Panc1 (cell line): ENCODE measurements around the gene ALDH1A3. TPM values are rescaled to one million over a fixed set of nuclear protein-coding genes. Genes with fewer than 3 reads are reported as not detected.

Experiments used
- ATAC-seq: fragments of 200-7000 bp; cut with Tn5 transposase; 2 replicates; pipeline ENCODE4 v1.9.1; 2020; ENCODE audit warnings: mild to moderate bottlenecking, moderate library complexity
- BruUV-seq: library from RNA; stranded (reverse); fragments of 400-500 nt; replicated peaks from 2 replicates; lab custom pipeline; 2021; lab: Mats Ljungman, UMichigan
- CTCF ChIA-PET: fragments of 300-600 bp; sonication (Branson Sonifier 250); formaldehyde crosslinking; loops from one replicate; lab custom pipeline; 2022; ENCODE audit warnings: antibody characterized with exemption; lab: Charles Lee
- POLR2A ChIA-PET: fragments of 300-600 bp; sonication (Branson Sonifier 250); formaldehyde crosslinking; loops from one replicate; lab custom pipeline; 2022; ENCODE audit warnings: antibody characterized with exemption; lab: Charles Lee
- DNase-seq: peaks from one replicate; pipeline ENCODE4 v3.0.0-alpha.2; 2010; ENCODE audit warnings: low read depth, low spot score
- H3K27ac ChIP-seq: 2 replicates; pipeline ENCODE4 v1.5.1; 2011; ENCODE audit warnings: mild to moderate bottlenecking, low read length, inconsistent platforms
- H3K27me3 ChIP-seq: fragments of 200-500 bp; sonication (Bioruptor generic); 2 replicates; pipeline ENCODE4 v1.6.0; 2014; ENCODE audit warnings: low read length, inconsistent platforms; ENCODE audit not compliant: control insufficient read depth, insufficient read depth
- H3K36me3 ChIP-seq: fragments of 200-500 bp; sonication (Bioruptor generic); 2 replicates; pipeline ENCODE4 v1.5.1; 2014; ENCODE audit warnings: inconsistent platforms, mild to moderate bottlenecking, low read length, moderate library complexity; ENCODE audit not compliant: control insufficient read depth, insufficient read depth
- H3K4me1 ChIP-seq: 2 replicates; pipeline ENCODE4 v1.5.1; 2011; ENCODE audit warnings: inconsistent platforms, mild to moderate bottlenecking, low read length, moderate library complexity; ENCODE audit not compliant: control insufficient read depth, insufficient read depth
- H3K4me3 ChIP-seq, 2 experiments: 2 replicates each; pipeline ENCODE4 v1.5.1; 2011 to 2012; ENCODE audit warnings: low read depth in 2 of 2, low read length in 2 of 2, mild to moderate bottlenecking in 2 of 2, inconsistent platforms in 1 of 2, moderate library complexity in 1 of 2
- H3K9me3 ChIP-seq: fragments of 200-500 bp; sonication (Bioruptor generic); 2 replicates; pipeline ENCODE4 v1.5.1; 2014; ENCODE audit warnings: low read depth, mild to moderate bottlenecking, inconsistent platforms, low read length, moderate library complexity; ENCODE audit not compliant: control insufficient read depth, insufficient read depth
- CTCF ChIP-seq: fragments of 450-650 bp; IDR thresholded peaks from 2 replicates; pipeline ENCODE4 v1.5.1; 2017; ENCODE audit warnings: mild to moderate bottlenecking
- POLR2AphosphoS5 ChIP-seq: IDR thresholded peaks from 2 replicates; pipeline ENCODE4 v1.6.1; 2012; ENCODE audit warnings: mild to moderate bottlenecking, low read depth, low read length, moderate library complexity
- REST ChIP-seq, 2 experiments: IDR thresholded peaks; 2 replicates each; pipeline ENCODE4 v1.6.1; 2011 to 2012; ENCODE audit warnings: low read depth in 2 of 2, control low read depth in 1 of 2, low read length in 1 of 2, mild to moderate bottlenecking in 1 of 2, moderate library complexity in 1 of 2; ENCODE audit not compliant: insufficient read depth in 1 of 2
- SIN3A ChIP-seq: IDR thresholded peaks from 2 replicates; pipeline ENCODE4 v1.6.1; 2012; ENCODE audit warnings: low read depth, mild to moderate bottlenecking, low read length, moderate library complexity, borderline replicate concordance; ENCODE audit not compliant: insufficient read depth
- TCF7L2 ChIP-seq: IDR thresholded peaks from 2 replicates; pipeline ENCODE4 v1.6.1; 2011; ENCODE audit warnings: mild to moderate bottlenecking, low read depth, low read length, inconsistent platforms
- in situ Hi-C: cut with HindIII; loops from 2 replicates; pipeline ENCODE4 v1.10.0; 2016; ENCODE audit warnings: low sequenced_read_pairs, low pct_unique_long_range_greater_than_20kb
- intact Hi-C: fragments of 100-400 bp; cut with micrococcal nuclease; formaldehyde crosslinking; loops from one replicate; pipeline ENCODE4 v1.10.0; 2022; ENCODE audit not compliant: unreplicated experiment
- total RNA-seq: library from RNA; stranded (reverse); gene quantifications from one replicate; pipeline ENCODE4 v1.2.1, GENCODE V29; 2021; ENCODE audit not compliant: unreplicated experiment

ALDH1A3 gene
- total RNA-seq, 1 experiment from 2014 or later, result 143 TPM

- ChIA-PET POLR2A (no interaction called here), CTCF (no interaction called here)
- no TSS peak for BruUV-seq
- H3K36me3 ChIP-seq, result peaks cover 4% of the 10 kb centered on the region; the same call in 1 of the 2 replicates
- H3K27me3 ChIP-seq, result no peaks in the 10 kb centered on the region
- ATAC-seq (no peak), DNase-seq (no peak)
- no peak overlapping the region for H3K27ac ChIP-seq
- no peak overlapping the region for H3K4me3 ChIP-seq
- peaks cover 29% of the 10 kb centered on the region for H3K4me1 ChIP-seq
- intact Hi-C loops, result no loop called here
- TF ChIP-seq REST (IDR thresholded peaks at IDR 0.05; ENCODE audit: insufficient read depth in 1 of 2, low read depth in 2 of 2, low read length in 1 of 2), result no peak
- no peak for TF ChIP-seq CTCF
- in situ Hi-C loops, result no loop called here
- no peaks in the 10 kb centered on the region for H3K9me3 ChIP-seq
Measured at GRCh38 chr15:100937171-100937570, 57.5 kb downstream of the ALDH1A3 start.

GRCh38 chr15:100939791-100940190 lies 60.2 kb downstream of the ALDH1A3 start:
- no TSS peak for BruUV-seq
- no peaks in the 10 kb centered on the region for H3K9me3 ChIP-seq
- in situ Hi-C loops (no loop called here), intact Hi-C loops (no loop called here)
- no peaks in the 10 kb centered on the region for H3K27me3 ChIP-seq
- H3K27ac ChIP-seq, result peak overlapping the region; percentile 86; the same call in 1 of the 2 replicates
- ChIA-PET CTCF (no interaction called here), POLR2A (no interaction called here)
- DNase-seq, result no peak
- H3K4me3 ChIP-seq, result no peak overlapping the region
- no peak for ATAC-seq
- no peaks in the 10 kb centered on the region for H3K36me3 ChIP-seq
- TF ChIP-seq TCF7L2, result no peak
- TF ChIP-seq REST (IDR thresholded peaks at IDR 0.05; ENCODE audit: insufficient read depth in 1 of 2, low read depth in 2 of 2, low read length in 1 of 2), result no peak
- no peak for TF ChIP-seq CTCF
- no peak for TF ChIP-seq SIN3A
- no peak for TF ChIP-seq POLR2AphosphoS5
- peaks cover 43% of the 10 kb centered on the region for H3K4me1 ChIP-seq
